Activated CD8-positive, alpha-beta T cell treated with anti-CD3 and anti-CD28 coated beads for 36 hours (primary cell): ENCODE data around the gene IMP4. TPM values are rescaled to one million over a fixed set of nuclear protein-coding genes. Genes with fewer than 3 reads are reported as not detected.

Experiments used
- ATAC-seq: fragments of 200-7000 bp; cut with Tn5 transposase; one replicate; pipeline ENCODE4 v1.10.0; 2021; ENCODE audit warnings: mild to moderate bottlenecking, moderate library complexity
- CTCF ChIA-PET: fragments of 350-600 bp; sonication (Branson Sonifier 250); formaldehyde crosslinking; loops from one replicate; lab custom pipeline; 2021; ENCODE audit warnings: antibody characterized with exemption; lab: Charles Lee
- POLR2A ChIA-PET: fragments of 350-600 bp; sonication (Branson Sonifier 250); formaldehyde crosslinking; loops from one replicate; lab custom pipeline; 2021; ENCODE audit warnings: antibody characterized with exemption; lab: Charles Lee
- DNase-seq: peaks from one replicate; pipeline ENCODE4 v3.0.0-alpha.2; 2020
- H3K27ac Mint-ChIP-seq: one replicate; pipeline ENCODE4 v1.8.0; 2021; ENCODE audit warnings: mild to moderate bottlenecking, mixed read lengths
- H3K27me3 Mint-ChIP-seq: one replicate; pipeline ENCODE4 v1.8.0; 2021; ENCODE audit warnings: mixed read lengths
- H3K36me3 Mint-ChIP-seq: one replicate; pipeline ENCODE4 v1.8.0; 2021; ENCODE audit warnings: low read depth, mixed read lengths
- H3K4me1 Mint-ChIP-seq: one replicate; pipeline ENCODE4 v1.8.0; 2021; ENCODE audit warnings: low read depth, mixed read lengths
- H3K4me3 Mint-ChIP-seq: one replicate; pipeline ENCODE4 v1.8.0; 2021; ENCODE audit warnings: mild to moderate bottlenecking, moderate library complexity, mixed read lengths
- H3K9me3 Mint-ChIP-seq: one replicate; pipeline ENCODE4 v1.8.0; 2021; ENCODE audit warnings: mixed read lengths
- intact Hi-C: fragments of 100-400 bp; cut with micrococcal nuclease; formaldehyde crosslinking; loops from one replicate; pipeline ENCODE4 v1.10.0; 2022
- total RNA-seq, 2 experiments: library from RNA; stranded (reverse); gene quantifications; one replicate each; pipeline ENCODE4 v1.2.3, GENCODE V29; 2021
- TF ChIP-seq, protein P1 (sequence below): fragments of 200-600 bp; IDR thresholded peaks from one replicate; pipeline ENCODE4 v1.8.0; 2022; ENCODE audit warnings: antibody characterized with exemption, mild to moderate bottlenecking

IMP4 gene
- total RNA-seq, 2 experiments from 2014 or later: 160 to 163 TPM

DNA sequence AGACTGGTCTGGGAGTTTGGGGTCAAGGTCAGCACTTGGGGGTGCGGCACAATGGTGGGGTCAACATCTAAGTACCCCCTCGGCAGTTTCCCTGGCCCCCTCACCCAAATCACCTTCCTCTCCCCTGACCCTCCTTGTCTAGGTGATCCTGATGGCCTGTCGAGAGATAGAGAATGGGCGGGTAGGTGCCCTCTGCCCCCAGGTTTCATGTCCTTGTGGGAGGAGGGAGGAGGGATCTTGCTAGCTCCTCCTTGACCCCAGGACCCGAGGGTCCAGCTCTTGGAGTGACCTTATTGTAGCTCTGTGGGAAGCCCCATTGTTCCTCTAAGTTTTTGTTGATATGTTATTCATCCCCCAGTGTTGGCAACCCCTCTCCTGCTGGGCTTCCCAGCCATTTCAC is 16.8 kb downstream of the IMP4 start:
- intact Hi-C loops: no loop called here
- ATAC-seq: no peak

GRCh38 chr2:130363479-130363878 is 20.8 kb downstream of the IMP4 start:
- CTCF ChIA-PET: no interaction called here
- DNase-seq: no peak

More for the DNA sequence above, 16.8 kb downstream of the IMP4 start:
- no peaks in the 10 kb centered on the region for H3K27me3 Mint-ChIP-seq
- TF ChIP-seq, protein P1, sequence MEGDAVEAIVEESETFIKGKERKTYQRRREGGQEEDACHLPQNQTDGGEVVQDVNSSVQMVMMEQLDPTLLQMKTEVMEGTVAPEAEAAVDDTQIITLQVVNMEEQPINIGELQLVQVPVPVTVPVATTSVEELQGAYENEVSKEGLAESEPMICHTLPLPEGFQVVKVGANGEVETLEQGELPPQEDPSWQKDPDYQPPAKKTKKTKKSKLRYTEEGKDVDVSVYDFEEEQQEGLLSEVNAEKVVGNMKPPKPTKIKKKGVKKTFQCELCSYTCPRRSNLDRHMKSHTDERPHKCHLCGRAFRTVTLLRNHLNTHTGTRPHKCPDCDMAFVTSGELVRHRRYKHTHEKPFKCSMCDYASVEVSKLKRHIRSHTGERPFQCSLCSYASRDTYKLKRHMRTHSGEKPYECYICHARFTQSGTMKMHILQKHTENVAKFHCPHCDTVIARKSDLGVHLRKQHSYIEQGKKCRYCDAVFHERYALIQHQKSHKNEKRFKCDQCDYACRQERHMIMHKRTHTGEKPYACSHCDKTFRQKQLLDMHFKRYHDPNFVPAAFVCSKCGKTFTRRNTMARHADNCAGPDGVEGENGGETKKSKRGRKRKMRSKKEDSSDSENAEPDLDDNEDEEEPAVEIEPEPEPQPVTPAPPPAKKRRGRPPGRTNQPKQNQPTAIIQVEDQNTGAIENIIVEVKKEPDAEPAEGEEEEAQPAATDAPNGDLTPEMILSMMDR: no peak
- no peaks in the 10 kb centered on the region for H3K36me3 Mint-ChIP-seq
- H3K27ac Mint-ChIP-seq: no peak overlapping the region
- POLR2A ChIA-PET: interaction anchor here (1.2 kb wide), 1 partner anchor 12 kb away, joined by 3 read pairs; no protein-coding TSS in a partner anchor
- no peak overlapping the region for H3K4me3 Mint-ChIP-seq
- no peak for DNase-seq
- no peaks in the 10 kb centered on the region for H3K9me3 Mint-ChIP-seq
- CTCF ChIA-PET: interaction anchor here (1.3 kb wide), 1 partner anchor 14 kb away, joined by 3 read pairs; no protein-coding TSS in a partner anchor
- peaks cover 8% of the 10 kb centered on the region for H3K4me1 Mint-ChIP-seq

GRCh38 chr2:130365075-130365474 is 22.4 kb downstream of the IMP4 start:
- ATAC-seq (no peak), DNase-seq (no peak)
- TF ChIP-seq, protein P1: no peak
- Mint-ChIP-seq H3K4me1 (peaks cover 3% of the 10 kb centered on the region), H3K9me3 (no peaks in the 10 kb centered on the region), H3K36me3 (peaks cover 3% of the 10 kb centered on the region), H3K27ac (no peak overlapping the region), H3K4me3 (no peak overlapping the region), H3K27me3 (no peaks in the 10 kb centered on the region)
- CTCF ChIA-PET: no interaction called here
- intact Hi-C loops: no loop called here
- POLR2A ChIA-PET: no interaction called here

More at GRCh38 chr2:130363479-130363878, 20.8 kb downstream of the IMP4 start:
- H3K36me3 Mint-ChIP-seq: no peaks in the 10 kb centered on the region
- TF ChIP-seq, protein P1: no peak
- no peak overlapping the region for H3K4me3 Mint-ChIP-seq
- no peak for ATAC-seq
- H3K27me3 Mint-ChIP-seq: no peaks in the 10 kb centered on the region
- H3K27ac Mint-ChIP-seq: no peak overlapping the region
- no peaks in the 10 kb centered on the region for H3K4me1 Mint-ChIP-seq
- POLR2A ChIA-PET: no interaction called here
- no peaks in the 10 kb centered on the region for H3K9me3 Mint-ChIP-seq
- intact Hi-C loops: no loop called here

GRCh38 chr2:130365963-130366362 is 23.3 kb downstream of the IMP4 start:
- Mint-ChIP-seq H3K9me3 (no peaks in the 10 kb centered on the region), H3K36me3 (peaks cover 10% of the 10 kb centered on the region), H3K27ac (no peak overlapping the region), H3K27me3 (no peaks in the 10 kb centered on the region), H3K4me1 (peaks cover 12% of the 10 kb centered on the region), H3K4me3 (no peak overlapping the region)
- ChIA-PET POLR2A (interaction anchor here (1.9 kb wide), 1 partner anchor 22 kb away, joined by 4 read pairs; no protein-coding TSS in a partner anchor), CTCF (no interaction called here)
- intact Hi-C loops: no loop called here
- DNase-seq (no peak), ATAC-seq (no peak)
- TF ChIP-seq, protein P1: no peak

DNA sequence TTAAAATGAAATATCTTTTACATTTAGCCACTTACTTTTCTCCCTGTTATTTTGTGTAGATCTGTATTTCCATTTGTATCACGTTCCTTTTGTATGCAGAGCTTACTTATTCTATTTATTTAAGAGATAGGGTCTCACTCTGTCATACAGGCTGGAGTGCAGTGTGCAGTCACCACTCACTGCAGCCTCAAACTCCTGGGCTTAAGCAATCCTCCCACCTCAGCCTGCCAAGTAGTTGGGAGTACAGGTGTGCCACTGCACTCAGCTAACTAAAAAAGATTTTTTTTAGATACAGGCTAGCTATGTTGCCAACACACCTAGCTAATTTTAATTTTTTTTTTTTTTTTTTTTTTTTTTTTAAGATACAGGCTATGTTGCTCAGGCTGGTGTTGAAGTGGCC is 24.0 kb downstream of the IMP4 start:
- Mint-ChIP-seq H3K4me3 (no peak overlapping the region), H3K27me3 (no peaks in the 10 kb centered on the region), H3K9me3 (no peaks in the 10 kb centered on the region), H3K27ac (no peak overlapping the region), H3K36me3 (peaks cover 16% of the 10 kb centered on the region), H3K4me1 (peaks cover 16% of the 10 kb centered on the region)
- ChIA-PET POLR2A (interaction anchor here (1.0 to 1.9 kb wide), 2 partner anchors 10 to 23 kb away, joined by 3 to 4 read pairs; no protein-coding TSS in a partner anchor), CTCF (no interaction called here)
- TF ChIP-seq, protein P1: no peak
- DNase-seq (no peak), ATAC-seq (no peak)
- intact Hi-C loops: no loop called here
